ENCODE measurements around the gene SLC20A1.

- TF ChIP-seq, protein P1, sequence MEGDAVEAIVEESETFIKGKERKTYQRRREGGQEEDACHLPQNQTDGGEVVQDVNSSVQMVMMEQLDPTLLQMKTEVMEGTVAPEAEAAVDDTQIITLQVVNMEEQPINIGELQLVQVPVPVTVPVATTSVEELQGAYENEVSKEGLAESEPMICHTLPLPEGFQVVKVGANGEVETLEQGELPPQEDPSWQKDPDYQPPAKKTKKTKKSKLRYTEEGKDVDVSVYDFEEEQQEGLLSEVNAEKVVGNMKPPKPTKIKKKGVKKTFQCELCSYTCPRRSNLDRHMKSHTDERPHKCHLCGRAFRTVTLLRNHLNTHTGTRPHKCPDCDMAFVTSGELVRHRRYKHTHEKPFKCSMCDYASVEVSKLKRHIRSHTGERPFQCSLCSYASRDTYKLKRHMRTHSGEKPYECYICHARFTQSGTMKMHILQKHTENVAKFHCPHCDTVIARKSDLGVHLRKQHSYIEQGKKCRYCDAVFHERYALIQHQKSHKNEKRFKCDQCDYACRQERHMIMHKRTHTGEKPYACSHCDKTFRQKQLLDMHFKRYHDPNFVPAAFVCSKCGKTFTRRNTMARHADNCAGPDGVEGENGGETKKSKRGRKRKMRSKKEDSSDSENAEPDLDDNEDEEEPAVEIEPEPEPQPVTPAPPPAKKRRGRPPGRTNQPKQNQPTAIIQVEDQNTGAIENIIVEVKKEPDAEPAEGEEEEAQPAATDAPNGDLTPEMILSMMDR (conservative IDR thresholded peaks at IDR 0.05; ENCODE audit: low read depth, low read length): no peak
- TF ChIP-seq BHLHE40 (IDR thresholded peaks at IDR 0.05; ENCODE audit: low read depth, low read length) (no peak), CEBPB (IDR thresholded peaks at IDR 0.05; ENCODE audit: low read depth, low read length) (no peak), SMC3 (IDR thresholded peaks at IDR 0.05; ENCODE audit: low read depth, low read length) (no peak)
- TF ChIP-seq, protein P2, sequence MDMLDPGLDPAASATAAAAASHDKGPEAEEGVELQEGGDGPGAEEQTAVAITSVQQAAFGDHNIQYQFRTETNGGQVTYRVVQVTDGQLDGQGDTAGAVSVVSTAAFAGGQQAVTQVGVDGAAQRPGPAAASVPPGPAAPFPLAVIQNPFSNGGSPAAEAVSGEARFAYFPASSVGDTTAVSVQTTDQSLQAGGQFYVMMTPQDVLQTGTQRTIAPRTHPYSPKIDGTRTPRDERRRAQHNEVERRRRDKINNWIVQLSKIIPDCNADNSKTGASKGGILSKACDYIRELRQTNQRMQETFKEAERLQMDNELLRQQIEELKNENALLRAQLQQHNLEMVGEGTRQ (IDR thresholded peaks at IDR 0.05; ENCODE audit: low read depth, low read length): no peak
Measured at GRCh38 chr2:112705575-112705974, 59.8 kb downstream of the SLC20A1 start.
